ENCODE data around the gene ELK1. TPM values are rescaled to one million over a fixed set of nuclear protein-coding genes. Genes with fewer than 3 reads are reported as not detected.

Gene ELK1
- total RNA-seq, 2 donors from 2014 or later, result 30.8 to 37.0 TPM

GRCh38 chrX:47632666-47633065 is 17.7 kb downstream of the ELK1 start:
- Histone ChIP-seq H3K36me3 (ENCODE audit: control insufficient read depth, insufficient read depth, low read length) (peaks cover 6% of the 10 kb centered on the region), H3K27ac (ENCODE audit: low read depth, low read length) (no peak overlapping the region)

GRCh38 chrX:47631676-47632075 is 18.7 kb downstream of the ELK1 start:
- no peak overlapping the region for H3K27ac Mint-ChIP-seq
- H3K9me3 Mint-ChIP-seq, result peaks cover 42% of the 10 kb centered on the region
- Histone ChIP-seq H3K27me3 (ENCODE audit: control insufficient read depth, insufficient read depth, low read length, poor library complexity, severe bottlenecking) (no peaks in the 10 kb centered on the region), H3K4me1 (ENCODE audit: control insufficient read depth, insufficient read depth, low read length) (no peaks in the 10 kb centered on the region), H3K9me3 (ENCODE audit: control insufficient read depth, low read length) (no peaks in the 10 kb centered on the region), H3K9ac (ENCODE audit: extremely low read depth, low read length, poor library complexity, severe bottlenecking) (no peak overlapping the region), H3K36me3 (ENCODE audit: control insufficient read depth, insufficient read depth, low read length) (peaks cover 6% of the 10 kb centered on the region), H3K27ac (ENCODE audit: low read depth, low read length) (no peak overlapping the region), H3K4me3 (ENCODE audit: low read length) (no peak overlapping the region)
- no peaks in the 10 kb centered on the region for H3K27me3 Mint-ChIP-seq (ENCODE audit: insufficient read depth)
- 100% methylated on average over 1 to 5 of the region's 5 CpGs for WGBS, 2 experiments (ENCODE audit: insufficient coverage in 1 of 2, insufficient read length in 1 of 2)
- peaks cover 13% of the 10 kb centered on the region for H3K4me1 Mint-ChIP-seq
- TF ChIP-seq CTCF (conservative IDR thresholded peaks at IDR 0.05), result no peak
- peaks cover 6% of the 10 kb centered on the region for H3K36me3 Mint-ChIP-seq (ENCODE audit: low read depth)
- no peak overlapping the region for H3K4me3 Mint-ChIP-seq
- DNase-seq, result no peak

More at GRCh38 chrX:47632666-47633065, 17.7 kb downstream of the ELK1 start:
- Mint-ChIP-seq H3K4me3 (no peak overlapping the region), H3K4me1 (peaks cover 15% of the 10 kb centered on the region), H3K36me3 (ENCODE audit: low read depth) (peaks cover 12% of the 10 kb centered on the region), H3K9me3 (peaks cover 45% of the 10 kb centered on the region), H3K27ac (no peak overlapping the region), H3K27me3 (ENCODE audit: insufficient read depth) (no peaks in the 10 kb centered on the region)
- no peak overlapping the region for H3K9ac ChIP-seq (ENCODE audit: extremely low read depth, low read length, poor library complexity, severe bottlenecking)
- no peaks in the 10 kb centered on the region for H3K9me3 ChIP-seq (ENCODE audit: control insufficient read depth, low read length)
- H3K4me1 ChIP-seq (ENCODE audit: control insufficient read depth, insufficient read depth, low read length), result no peaks in the 10 kb centered on the region
- TF ChIP-seq CTCF (conservative IDR thresholded peaks at IDR 0.05), result no peak
- 71 to 83% methylated on average over 2 to 4 of the region's 4 CpGs for WGBS, 2 experiments (ENCODE audit: insufficient coverage in 1 of 2, insufficient read length in 1 of 2)
- no peak overlapping the region for H3K4me3 ChIP-seq (ENCODE audit: low read length)
- no peaks in the 10 kb centered on the region for H3K27me3 ChIP-seq (ENCODE audit: control insufficient read depth, insufficient read depth, low read length, poor library complexity, severe bottlenecking)
- no peak for DNase-seq

- H3K36me3 Mint-ChIP-seq (ENCODE audit: low read depth), result no peaks in the 10 kb centered on the region
- H3K27me3 ChIP-seq (ENCODE audit: control insufficient read depth, insufficient read depth, low read length, poor library complexity, severe bottlenecking), result no peaks in the 10 kb centered on the region
- peak within 1 kb of the TSS; percentile 75 for H3K27ac Mint-ChIP-seq
- peaks cover 13% of the 10 kb centered on the region for H3K4me1 Mint-ChIP-seq
- no peak within 1 kb of the TSS for H3K4me3 ChIP-seq (ENCODE audit: low read length)
- H3K4me3 Mint-ChIP-seq, result no peak within 1 kb of the TSS
- no peaks in the 10 kb centered on the region for H3K27me3 Mint-ChIP-seq (ENCODE audit: insufficient read depth)
- peak; percentile 59 for DNase-seq
- no peak within 1 kb of the TSS for H3K27ac ChIP-seq (ENCODE audit: low read depth, low read length)
- H3K9ac ChIP-seq (ENCODE audit: extremely low read depth, low read length, poor library complexity, severe bottlenecking), result no peak within 1 kb of the TSS
- no peaks in the 10 kb centered on the region for H3K36me3 ChIP-seq (ENCODE audit: control insufficient read depth, insufficient read depth, low read length)
- peaks cover 55% of the 10 kb centered on the region for H3K9me3 Mint-ChIP-seq
- no peaks in the 10 kb centered on the region for H3K4me1 ChIP-seq (ENCODE audit: control insufficient read depth, insufficient read depth, low read length)
- TF ChIP-seq CTCF (conservative IDR thresholded peaks at IDR 0.05), result no peak
- WGBS, 2 experiments (ENCODE audit: insufficient coverage in 1 of 2, insufficient read length in 1 of 2), result 70% methylated on average over 13 of the region's 14 CpGs; no CpG with 5 or more reads in 1 of the 2 experiments
- H3K9me3 ChIP-seq (ENCODE audit: control insufficient read depth, low read length), result no peaks in the 10 kb centered on the region
These were observed 20.8 kb downstream of the ELK1 start, which contains the start of gene CFP for GRCh38 chrX:47629419-47630200. CFP (minus strand) TSS chrX:47629930; CDS start chrX:47629844, 86 bp downstream.

All from endodermal cell (in vitro differentiated cells).